ENCODE measurements around the gene FAM221A. TPM values are rescaled to one million over a fixed set of nuclear protein-coding genes. Genes with fewer than 3 reads are reported as not detected.

The FAM221A gene
- 1.6 and 2.8 TPM in 2 replicates for total RNA-seq

DNA sequence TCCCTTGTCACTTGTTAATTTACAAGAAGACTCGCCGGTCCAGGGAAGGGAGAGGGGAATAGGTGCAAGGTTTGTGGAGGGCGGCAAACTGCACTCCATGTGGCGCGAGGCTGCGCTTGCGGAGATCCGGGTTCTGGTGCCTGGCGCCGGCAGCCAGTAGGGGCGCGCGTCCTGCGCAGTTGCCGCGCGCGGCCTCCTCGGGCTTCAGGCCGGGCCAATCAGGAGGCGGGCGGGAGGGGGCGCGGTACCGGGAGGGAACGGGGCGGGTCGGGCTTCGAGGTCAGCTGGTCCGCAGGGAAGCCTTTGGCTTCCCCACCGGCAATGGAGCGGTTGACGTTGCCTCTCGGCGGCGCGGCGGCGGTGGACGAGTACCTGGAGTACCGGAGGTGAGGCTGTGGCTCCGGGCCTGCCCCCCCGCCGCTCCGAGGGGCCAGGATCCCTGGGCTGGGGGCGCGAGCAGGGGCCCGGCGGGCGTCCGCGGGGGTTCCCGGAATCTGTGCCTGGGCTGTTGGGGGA, at the start of gene FAM221A:
Gene FAM221A, plus strand, starts transcription at position 302 of the 516 bp plus-strand sequence. Its CDS starts 20 bp downstream, at position 322.

GRCh38 chr7:23710000-23710399, 30.0 kb downstream of the FAM221A start, which contains the start of gene STK31:
TSS of gene STK31 (plus strand) at chr7:23710219. CDS start at chr7:23710286, 67 bp downstream.

Other genes with a start within 250 kb of the FAM221A start
- gene IGF2BP3, start 209.7 kb upstream of the FAM221A start, total RNA-seq: 32.0 and 35.1 TPM in 2 replicates
- gene TRA2A, start 148.2 kb upstream of the FAM221A start, total RNA-seq: 17.2 and 37.1 TPM in 2 replicates
- 6.3 and 8.4 TPM in 2 replicates for gene CCDC126, start 82.8 kb upstream of the FAM221A start, total RNA-seq
- 0.33 TPM in 1 of 2 replicates, not detected in the other for gene STK31, start 30.0 kb downstream of the FAM221A start, total RNA-seq